ENCODE measurements around the gene LILRA5. TPM values are rescaled to one million over a fixed set of nuclear protein-coding genes. Genes with fewer than 3 reads are reported as not detected.
"Not testable (repeated sequence)": the region's sequence is repeated elsewhere in the genome, so short reads cannot be mapped to it uniquely, and the experiment has no call there.

The LILRA5 gene
- total RNA-seq, 1 experiment from 2014 or later, result not detected

GRCh38 chr19:54325194-54325621, 12.2 kb upstream of the LILRA5 start:
- Histone ChIP-seq H3K36me3 (ENCODE audit: low read depth) (no peaks in the 10 kb centered on the region), H3K27ac (no peak overlapping the region), H3K4me1 (replicated peaks; ENCODE audit: insufficient read depth) (no peaks in the 10 kb centered on the region), H3K4me3 (no peak overlapping the region), H3K79me2 (ENCODE audit: low read depth) (no peaks in the 10 kb centered on the region), H3K4me2 (no peak overlapping the region), H2AFZ (no peak overlapping the region), H4K20me1 (ENCODE audit: insufficient read depth) (no peaks in the 10 kb centered on the region), H3K9me3 (ENCODE audit: insufficient read depth, low read depth) (no peaks in the 10 kb centered on the region), H3K27me3 (ENCODE audit: insufficient read depth, low read depth) (peaks cover 67% of the 10 kb centered on the region), H3K9me2 (ENCODE audit: insufficient read depth) (no peaks in the 10 kb centered on the region), H3F3A (ENCODE audit: insufficient read depth, low read depth) (no peaks in the 10 kb centered on the region)
- TF ChIP-seq EZH2 (IDR thresholded peaks at IDR 0.05; ENCODE audit: low read depth), result no peak
- peak; percentile 93 for TF ChIP-seq CTCF (conservative IDR thresholded peaks at IDR 0.05)
- DNase-seq, result peak in 1 of 2 experiments; percentile 31
- CTCF ChIA-PET, result no interaction called here
- POLR2A ChIA-PET (ENCODE audit: unreplicated experiment), result no interaction called here
- no TSS peak for BruUV-seq (replicated peaks)
- intact Hi-C loops (cut with micrococcal nuclease; ENCODE audit: unreplicated experiment), result loop anchor here (2.0 kb wide), 1 partner anchor 66 kb away; no protein-coding TSS in a partner anchor

GRCh38 chr19:54324071-54324470, 11.1 kb upstream of the LILRA5 start:
- H3K27ac ChIP-seq, result no peak overlapping the region
- H2AFZ ChIP-seq, result no peak overlapping the region
- H3K4me2 ChIP-seq, result no peak overlapping the region
- H3K9me3 ChIP-seq (ENCODE audit: insufficient read depth, low read depth), result no peaks in the 10 kb centered on the region
- intact Hi-C loops (cut with micrococcal nuclease; ENCODE audit: unreplicated experiment), result loop anchor here (2.0 kb wide), 1 partner anchor 67 kb away; no protein-coding TSS in a partner anchor
- no peaks in the 10 kb centered on the region for H3K9me2 ChIP-seq (ENCODE audit: insufficient read depth)
- no peak overlapping the region for H3K4me3 ChIP-seq
- TF ChIP-seq EZH2 (IDR thresholded peaks at IDR 0.05; ENCODE audit: low read depth) (no peak), CTCF (conservative IDR thresholded peaks at IDR 0.05) (no peak)
- H3K27me3 ChIP-seq (ENCODE audit: insufficient read depth, low read depth), result peaks cover 65% of the 10 kb centered on the region
- DNase-seq, result no peak
- H3K79me2 ChIP-seq (ENCODE audit: low read depth), result no peaks in the 10 kb centered on the region
- ChIA-PET CTCF (no interaction called here), POLR2A (ENCODE audit: unreplicated experiment) (no interaction called here)
- H4K20me1 ChIP-seq (ENCODE audit: insufficient read depth), result no peaks in the 10 kb centered on the region
- H3F3A ChIP-seq (ENCODE audit: insufficient read depth, low read depth), result no peaks in the 10 kb centered on the region
- BruUV-seq (replicated peaks), result no TSS peak
- no peaks in the 10 kb centered on the region for H3K4me1 ChIP-seq (replicated peaks; ENCODE audit: insufficient read depth)
- H3K36me3 ChIP-seq (ENCODE audit: low read depth), result no peaks in the 10 kb centered on the region

GRCh38 chr19:54322934-54323333, 10.0 kb upstream of the LILRA5 start:
- H3K9me3 ChIP-seq (ENCODE audit: insufficient read depth, low read depth); intact Hi-C loops (cut with micrococcal nuclease; ENCODE audit: unreplicated experiment); H3F3A ChIP-seq (ENCODE audit: insufficient read depth, low read depth); H3K4me2 ChIP-seq; H3K4me1 ChIP-seq (replicated peaks; ENCODE audit: insufficient read depth); H3K27ac ChIP-seq; H2AFZ ChIP-seq; H3K9me2 ChIP-seq (ENCODE audit: insufficient read depth); H3K79me2 ChIP-seq (ENCODE audit: low read depth); BruUV-seq (replicated peaks); H4K20me1 ChIP-seq (ENCODE audit: insufficient read depth); H3K36me3 ChIP-seq (ENCODE audit: low read depth); CTCF ChIA-PET; H3K4me3 ChIP-seq; POLR2A ChIA-PET (ENCODE audit: unreplicated experiment): not testable (repeated sequence)
- peak; percentile 58 for TF ChIP-seq CTCF (conservative IDR thresholded peaks at IDR 0.05)
- H3K27me3 ChIP-seq (ENCODE audit: insufficient read depth, low read depth), result peaks cover 65% of the 10 kb centered on the region
- DNase-seq, result peak in 1 of 2 experiments; percentile 46

- H3K4me3 ChIP-seq; DNase-seq; H3K4me2 ChIP-seq; H4K20me1 ChIP-seq (ENCODE audit: insufficient read depth); H3K36me3 ChIP-seq (ENCODE audit: low read depth); H3K4me1 ChIP-seq (replicated peaks; ENCODE audit: insufficient read depth); H3K27ac ChIP-seq; H3K9me3 ChIP-seq (ENCODE audit: insufficient read depth, low read depth); POLR2A ChIA-PET (ENCODE audit: unreplicated experiment); CTCF ChIA-PET; H3F3A ChIP-seq (ENCODE audit: insufficient read depth, low read depth); H3K79me2 ChIP-seq (ENCODE audit: low read depth); H3K9me2 ChIP-seq (ENCODE audit: insufficient read depth); BruUV-seq (replicated peaks); intact Hi-C loops (cut with micrococcal nuclease; ENCODE audit: unreplicated experiment); H2AFZ ChIP-seq: not testable (repeated sequence)
- peaks cover 65% of the 10 kb centered on the region for H3K27me3 ChIP-seq (ENCODE audit: insufficient read depth, low read depth)
Measured at GRCh38 chr19:54322295-54322694, 9.3 kb upstream of the LILRA5 start.

All from PC-9 (cell line).